GM21528 (cell line): ENCODE measurements around the gene NRG2.

Experiments
- ATAC-seq: cut with Tn5 transposase; IDR thresholded peaks from one replicate; pipeline ENCODE4 v1.9.1; 2021; ENCODE audit warnings: mild to moderate bottlenecking, moderate library complexity; ENCODE audit not compliant: unreplicated experiment, low FRiP score

Gene NRG2

GRCh38 chr5:140041492-140042392 lies 1.4 kb downstream of the NRG2 start:
- ATAC-seq = no peak

GRCh38 chr5:140041099-140041491 lies 2.0 kb downstream of the NRG2 start:
- ATAC-seq = no peak

GRCh38 chr5:140040358-140040757 lies 2.7 kb downstream of the NRG2 start:
- no peak for ATAC-seq

- no peak for ATAC-seq
These were observed 3.5 kb downstream of the NRG2 start for GRCh38 chr5:140039561-140039960.

DNA sequence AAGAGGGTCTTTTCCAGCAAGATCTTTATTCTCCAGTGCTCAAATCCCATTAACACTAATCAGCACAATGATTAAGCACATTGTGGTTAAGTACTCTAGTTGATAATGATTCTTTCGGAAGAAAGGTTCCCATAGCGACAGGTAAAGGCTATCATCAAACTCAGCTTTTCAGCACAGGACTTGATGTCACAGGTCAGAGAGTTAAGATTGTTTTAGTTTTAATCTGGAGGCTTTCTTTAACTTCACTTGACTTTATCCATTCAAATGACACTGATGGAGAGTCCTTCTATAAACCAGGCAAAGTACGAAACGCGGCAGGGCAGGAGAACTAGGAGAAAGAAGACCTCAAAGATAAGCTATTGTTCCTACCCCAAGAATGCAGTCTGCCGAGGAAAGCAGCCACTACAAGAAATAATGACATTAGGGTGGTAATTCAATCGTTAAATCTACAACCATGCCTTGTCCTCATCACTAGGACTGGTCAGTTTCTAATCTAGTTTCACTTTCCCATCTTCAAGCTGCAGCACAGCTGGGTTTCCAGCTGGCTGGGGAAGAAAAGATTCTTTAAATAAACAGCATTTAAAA lies 4.6 kb downstream of the NRG2 start:
- no peak for ATAC-seq

- no peak for ATAC-seq
These were observed 6.1 kb downstream of the NRG2 start for GRCh38 chr5:140037012-140037411.

GRCh38 chr5:140035881-140036280 lies 7.2 kb downstream of the NRG2 start:
- ATAC-seq = no peak

- ATAC-seq = no peak
These were observed 9.9 kb downstream of the NRG2 start for GRCh38 chr5:140033037-140033760.

GRCh38 chr5:140032296-140032695 lies 10.8 kb downstream of the NRG2 start:
- ATAC-seq = no peak

DNA sequence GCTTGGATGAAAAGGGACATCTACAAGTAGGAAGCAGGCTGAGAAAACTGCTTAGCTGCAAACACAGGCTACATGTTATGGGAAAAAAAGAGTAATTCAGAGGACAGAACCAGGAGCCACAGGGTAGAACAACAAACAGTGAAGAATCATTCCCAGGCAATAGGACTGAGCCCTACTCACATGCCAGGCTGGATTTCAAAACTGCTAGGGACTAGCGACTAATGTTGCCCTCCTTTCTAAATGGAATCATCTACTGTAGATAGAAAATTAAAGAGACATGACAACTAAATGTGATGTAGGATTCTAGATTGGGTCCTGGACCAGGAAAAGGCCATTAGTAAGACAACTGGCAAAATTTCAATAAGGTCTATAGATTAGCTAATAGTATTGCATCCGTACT lies 15.3 kb downstream of the NRG2 start:
- no peak for ATAC-seq

DNA sequence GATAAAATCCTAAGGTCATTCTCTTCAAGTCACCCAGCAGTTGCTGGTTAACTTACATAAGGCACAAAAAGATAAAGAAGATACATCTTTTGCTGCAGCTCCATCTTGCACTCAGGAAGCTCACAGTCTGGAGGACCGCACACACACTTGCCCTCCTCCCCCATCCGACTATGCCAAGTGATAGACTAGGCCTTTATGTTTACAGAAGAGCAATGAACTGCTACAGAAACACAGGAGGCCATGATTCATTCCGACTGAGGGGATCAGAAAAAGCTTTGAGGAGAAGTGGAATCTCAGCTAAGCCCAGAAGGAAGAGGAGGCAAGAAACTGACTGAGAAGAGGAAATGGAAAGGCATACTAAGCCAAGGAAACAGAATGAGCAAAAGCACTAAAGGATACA lies 17.4 kb downstream of the NRG2 start:
- no peak for ATAC-seq

GRCh38 chr5:140024928-140025327 lies 18.2 kb downstream of the NRG2 start:
- ATAC-seq = no peak

DNA sequence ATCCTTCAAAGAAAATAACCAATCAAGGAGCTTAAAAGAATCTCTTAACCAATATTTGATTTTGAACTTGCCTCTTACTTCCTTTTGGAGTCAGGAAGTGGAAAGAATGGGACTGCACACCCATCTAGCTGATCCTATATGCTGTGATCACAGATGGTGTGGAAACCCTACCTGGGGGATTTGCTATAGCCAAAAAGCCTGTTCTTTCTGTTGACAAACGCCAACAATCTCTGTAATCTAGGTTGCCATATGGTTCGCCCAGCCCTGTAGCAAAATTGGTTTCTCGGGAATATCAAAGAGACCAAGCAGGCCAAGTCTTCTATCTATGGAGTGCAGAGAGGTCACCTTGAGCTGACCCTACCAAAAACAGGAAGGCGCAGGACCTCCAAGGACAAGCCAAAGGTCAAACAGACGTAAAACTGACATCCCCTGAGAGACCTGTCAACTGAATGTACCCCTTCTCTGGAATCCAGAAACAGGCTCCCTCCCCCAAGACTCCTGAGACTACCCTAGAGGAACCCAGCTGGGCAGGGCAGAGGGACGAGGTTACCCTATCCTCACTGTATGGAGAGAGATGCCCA lies 19.4 kb downstream of the NRG2 start:
- no peak for ATAC-seq

- no peak for ATAC-seq
These were observed 22.4 kb downstream of the NRG2 start for GRCh38 chr5:140020601-140021177.

DNA sequence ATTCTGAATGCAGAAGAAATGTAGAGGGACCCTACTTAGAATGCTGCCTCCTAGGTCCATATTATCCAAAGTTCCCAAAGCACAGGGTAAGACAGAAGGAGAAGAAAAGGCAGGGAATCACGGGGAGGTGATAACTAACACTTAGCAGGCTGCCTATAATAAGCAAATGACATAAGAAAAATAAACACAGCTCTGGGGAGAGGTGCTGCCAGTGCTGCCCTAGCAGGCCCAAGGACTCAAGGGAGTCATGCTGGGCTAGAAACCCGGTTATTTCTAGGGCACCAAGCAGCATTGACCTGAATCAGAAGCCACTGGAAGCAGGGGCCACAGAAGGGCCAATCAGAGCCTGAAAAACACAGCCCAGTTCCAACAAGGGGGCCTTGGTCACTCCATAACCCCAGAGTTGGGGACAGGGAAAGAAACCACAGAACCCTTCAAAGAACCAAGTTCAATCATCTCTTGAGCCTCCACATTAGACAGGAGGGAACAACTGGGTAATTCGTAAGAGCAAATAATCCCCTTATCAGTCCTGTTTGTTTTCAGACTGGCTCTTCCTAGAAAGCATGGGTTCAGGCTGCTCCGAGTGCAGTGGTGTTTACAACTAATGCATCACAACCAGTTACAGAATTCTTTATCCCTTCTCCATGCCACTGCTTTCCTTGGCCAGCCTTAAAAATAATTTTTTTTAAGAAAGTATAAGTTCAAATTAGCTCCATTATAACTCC lies 24.0 kb downstream of the NRG2 start:
- ATAC-seq = no peak

DNA sequence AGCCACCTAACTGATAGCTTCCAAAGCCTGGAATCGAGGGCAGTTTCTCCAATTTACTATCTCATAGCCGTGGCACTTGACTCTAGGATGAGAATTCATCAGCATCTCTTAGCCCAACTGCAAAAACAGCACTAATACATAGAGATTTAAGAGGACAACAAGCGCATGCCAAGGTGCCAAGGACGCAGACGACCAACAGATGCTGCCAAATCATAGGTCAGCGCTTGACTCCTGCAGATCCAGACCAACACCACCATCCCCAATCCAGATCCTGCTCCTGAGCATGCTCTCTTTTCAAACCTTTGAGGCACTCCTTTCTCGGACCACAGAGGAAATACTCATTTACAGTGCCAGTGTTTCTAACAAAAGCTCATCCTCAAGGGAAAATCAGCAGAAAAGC lies 24.6 kb downstream of the NRG2 start:
- no peak for ATAC-seq

GRCh38 chr5:140018096-140018481 lies 25.0 kb downstream of the NRG2 start:
- ATAC-seq = no peak

- ATAC-seq = no peak
These were observed 25.6 kb downstream of the NRG2 start for GRCh38 chr5:140017397-140018095.

GRCh38 chr5:140015706-140016105 lies 27.4 kb downstream of the NRG2 start:
- ATAC-seq = no peak

- ATAC-seq = no peak
These were observed 28.3 kb downstream of the NRG2 start for GRCh38 chr5:140014751-140015150.
